ACHN (cell line): Measurements from ENCODE around the gene LRGUK.

Source experiments
- DNase-seq: peaks from one replicate; pipeline ENCODE4 v3.0.0-alpha.2; 2015
- in situ Hi-C: cut with HindIII; loops from 2 replicates; pipeline ENCODE4 v1.10.0; 2017; ENCODE audit warnings: low sequenced_read_pairs, low pct_ligation_motif_present, low pct_unique_long_range_greater_than_20kb

The LRGUK gene

DNA sequence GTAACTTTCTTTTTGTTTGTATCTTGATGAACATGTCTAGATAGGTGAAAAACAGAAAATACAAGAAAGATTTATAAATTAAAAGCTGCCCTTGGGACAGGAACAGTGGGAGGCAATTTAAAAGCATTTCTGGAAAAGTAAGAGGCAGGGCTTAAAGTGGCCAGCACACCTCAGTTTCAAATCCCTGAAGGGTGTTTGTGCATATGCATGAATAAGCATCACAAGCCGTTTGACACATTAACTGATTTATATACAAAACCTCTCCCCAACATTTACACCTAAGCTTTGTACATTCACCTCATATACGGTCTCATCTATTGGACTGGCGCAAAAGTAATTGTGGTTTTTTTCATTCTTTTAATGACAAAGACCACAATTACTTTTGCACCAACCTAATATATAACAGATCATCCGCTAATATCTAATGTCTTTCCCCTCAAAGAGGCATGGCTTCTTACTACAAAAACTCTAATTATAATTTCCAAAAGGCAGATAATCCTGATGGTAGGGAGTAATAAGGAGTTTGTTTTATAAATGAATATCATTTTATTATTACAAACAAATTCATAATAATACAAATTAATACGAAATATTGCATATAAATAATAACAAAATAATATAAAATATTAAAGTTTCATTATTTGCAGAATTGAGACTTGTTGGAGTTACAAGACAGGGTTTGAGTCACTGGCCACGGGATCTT is 48.3 kb downstream of the LRGUK start:
- in situ Hi-C loops = no loop called here
- no peak for DNase-seq

DNA sequence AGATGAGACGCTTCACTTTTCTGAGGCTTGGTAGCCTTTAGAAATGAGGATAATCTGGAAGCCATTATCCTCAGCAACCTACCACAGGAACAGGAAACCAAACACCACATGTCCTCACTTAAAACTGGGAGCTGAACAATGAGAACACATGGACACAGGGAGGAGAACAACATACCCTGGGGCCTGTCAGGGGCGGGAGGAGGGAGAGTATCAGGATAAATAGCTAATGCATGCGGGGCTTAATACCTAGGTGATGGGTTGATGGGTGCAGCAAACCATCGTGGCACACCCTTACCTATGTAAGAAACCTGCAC is 48.9 kb downstream of the LRGUK start:
- in situ Hi-C loops = no loop called here
- DNase-seq = no peak

DNA sequence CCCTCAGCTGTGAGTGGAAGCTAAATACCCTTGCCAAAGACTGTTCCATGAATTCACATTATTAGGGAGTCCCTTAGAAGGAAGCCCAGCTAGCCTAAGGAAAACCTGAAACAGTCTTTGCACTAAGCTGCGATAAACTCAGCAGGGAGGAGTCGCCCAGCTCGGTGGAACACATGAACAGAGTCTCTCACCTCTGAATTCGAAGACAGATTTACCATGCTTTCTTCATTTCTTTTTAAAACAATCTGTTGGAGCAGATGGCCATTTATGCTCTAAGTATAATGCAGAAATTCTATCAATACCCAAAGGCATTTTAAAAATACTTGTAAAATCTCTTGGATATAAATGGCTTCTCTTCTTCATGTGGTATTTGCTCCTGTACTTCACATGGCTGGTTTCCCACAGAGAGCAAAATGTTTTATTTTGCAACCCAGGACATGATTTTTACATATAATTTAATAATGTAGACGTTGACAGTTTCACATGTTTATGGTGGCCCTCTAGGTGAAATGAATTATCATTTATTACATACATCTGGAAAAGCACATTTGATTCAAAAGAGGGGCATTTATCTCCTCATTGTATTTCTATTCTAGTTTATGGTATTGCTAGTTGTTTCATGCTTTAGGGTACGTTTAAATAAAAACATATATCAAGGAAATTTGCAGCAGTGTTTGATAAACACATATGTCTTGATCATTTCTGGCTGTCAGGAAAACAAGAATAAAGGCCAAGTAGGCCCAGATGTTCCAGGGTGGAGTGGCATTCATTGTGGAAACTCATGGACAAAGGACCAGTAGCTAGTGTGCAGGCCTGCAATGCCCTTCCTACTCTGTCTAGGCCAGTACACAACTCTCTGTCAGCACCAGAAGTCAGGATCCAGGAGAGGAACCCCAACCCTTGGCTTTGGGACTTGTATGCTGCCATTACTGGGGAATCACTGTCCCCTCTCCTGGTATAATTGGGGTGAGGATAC is 52.2 kb downstream of the LRGUK start:
- in situ Hi-C loops = no loop called here

DNA sequence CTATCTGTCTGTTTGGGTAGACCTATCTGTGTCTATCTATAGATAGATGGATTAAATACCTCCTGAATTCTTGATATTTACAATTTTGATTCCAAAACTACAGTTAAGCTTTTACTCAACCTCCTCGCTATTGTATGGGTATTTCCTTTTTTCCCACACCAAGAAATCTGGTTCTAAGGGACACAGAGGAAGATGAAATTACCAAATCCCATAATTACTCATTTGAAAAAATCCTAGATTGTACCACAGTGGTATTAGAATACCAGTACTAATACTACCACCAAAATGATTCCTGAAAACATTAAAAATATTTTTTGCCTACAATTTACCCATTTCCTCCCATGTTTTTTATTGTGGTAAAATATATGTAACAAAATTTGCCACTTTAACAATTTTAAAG is 53.2 kb downstream of the LRGUK start:
- no peak for DNase-seq
- in situ Hi-C loops = no loop called here

More for the DNA sequence above, 52.2 kb downstream of the LRGUK start:
- no peak for DNase-seq

DNA sequence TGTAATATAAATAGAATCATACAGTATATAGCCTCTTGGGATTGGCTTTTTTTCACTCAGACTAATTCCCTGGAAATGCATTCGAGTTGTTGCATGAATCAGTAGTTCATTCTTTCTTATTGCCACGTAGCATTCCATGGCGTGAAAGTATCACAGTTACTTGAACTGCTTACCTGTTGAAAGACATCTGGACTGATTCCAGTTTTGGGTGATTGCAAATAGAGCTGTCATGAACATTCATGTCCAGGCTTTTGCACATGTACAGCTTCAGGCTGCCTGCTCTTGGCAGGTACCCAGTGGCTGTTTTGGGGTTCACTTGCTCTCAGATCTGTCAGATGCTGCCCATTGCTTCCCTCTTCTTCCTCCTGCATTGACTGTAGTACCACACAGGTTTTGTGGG is 54.9 kb downstream of the LRGUK start:
- no peak for DNase-seq
- in situ Hi-C loops = no loop called here

DNA sequence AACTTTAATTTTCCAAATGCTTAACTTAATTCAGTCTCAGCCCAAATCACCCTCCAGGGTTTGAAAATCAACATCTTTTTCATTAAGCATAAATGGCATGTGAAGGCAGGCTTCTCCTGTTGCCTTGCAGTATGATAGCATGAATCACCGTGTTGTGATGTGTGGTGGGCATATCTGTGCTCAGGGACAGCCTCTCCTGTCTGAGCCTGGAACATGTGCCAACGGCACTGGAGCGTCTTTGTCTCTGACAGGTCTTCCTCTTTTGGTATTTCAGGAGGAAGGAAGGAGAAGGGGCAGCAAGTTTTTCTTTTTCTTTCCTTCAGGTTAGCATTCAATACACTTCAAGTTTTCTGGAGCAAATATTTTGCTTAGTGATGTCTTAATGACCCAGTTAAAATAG is 57.6 kb downstream of the LRGUK start:
- DNase-seq = no peak

DNA sequence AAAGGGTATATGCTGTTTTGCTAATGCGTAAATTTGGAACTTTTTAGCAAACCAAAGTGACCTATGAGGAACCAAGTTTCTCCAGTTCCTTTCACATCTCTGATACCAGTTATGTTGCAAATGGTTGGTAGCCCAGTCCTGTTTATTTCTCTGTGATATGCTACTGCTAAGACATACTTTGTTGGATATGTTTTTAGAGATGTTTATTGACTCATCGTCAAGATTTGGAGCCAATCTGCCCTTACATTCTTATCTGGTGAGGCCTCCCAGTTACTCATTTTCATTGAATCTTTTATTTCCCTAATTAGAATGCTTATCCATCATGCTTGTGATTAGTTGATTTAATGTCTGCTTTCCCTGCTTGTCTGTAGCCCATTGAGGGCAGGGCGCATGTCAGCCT is 58.9 kb downstream of the LRGUK start:
- no peak for DNase-seq
- in situ Hi-C loops = no loop called here

More for the DNA sequence above, 57.6 kb downstream of the LRGUK start:
- in situ Hi-C loops = no loop called here

DNA sequence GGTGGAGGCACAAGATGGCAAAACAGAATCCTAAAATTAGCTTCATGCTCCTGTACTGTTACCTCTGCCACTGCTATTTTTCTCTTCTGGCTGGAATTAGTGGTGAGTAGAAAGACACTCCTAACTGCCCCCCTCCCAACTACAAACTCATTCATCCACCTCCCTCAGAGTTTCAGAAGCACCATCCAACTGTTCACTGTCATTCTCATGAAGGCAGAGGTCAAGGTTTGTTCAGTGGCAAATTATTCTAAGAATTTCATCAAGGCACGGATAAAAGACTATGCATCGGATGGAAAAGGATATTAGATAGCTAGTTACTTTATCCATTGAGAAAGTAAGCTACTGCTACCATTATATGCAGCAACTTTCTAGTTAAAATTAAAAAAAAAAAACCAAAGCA is 59.7 kb downstream of the LRGUK start:
- DNase-seq = no peak
- in situ Hi-C loops = no loop called here

DNA sequence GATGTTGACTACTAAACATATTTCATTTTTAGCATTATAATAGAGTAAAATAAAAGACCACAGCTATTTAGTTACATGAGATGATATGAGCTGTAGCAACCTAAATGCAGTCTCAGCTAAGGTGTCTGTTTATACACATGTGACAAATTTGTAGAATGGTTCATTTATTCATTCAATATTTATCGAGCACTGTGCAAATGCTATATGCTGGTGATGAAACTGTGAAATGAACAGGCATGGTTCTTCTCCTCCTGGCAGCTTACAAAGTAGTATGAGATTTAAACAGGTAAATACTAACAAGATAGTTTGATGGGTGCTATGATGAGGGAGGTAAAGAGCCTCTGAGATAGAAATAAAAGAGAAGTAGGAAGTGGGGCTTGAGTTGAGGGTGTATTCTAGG is 60.8 kb downstream of the LRGUK start:
- in situ Hi-C loops = no loop called here
- no peak for DNase-seq

DNA sequence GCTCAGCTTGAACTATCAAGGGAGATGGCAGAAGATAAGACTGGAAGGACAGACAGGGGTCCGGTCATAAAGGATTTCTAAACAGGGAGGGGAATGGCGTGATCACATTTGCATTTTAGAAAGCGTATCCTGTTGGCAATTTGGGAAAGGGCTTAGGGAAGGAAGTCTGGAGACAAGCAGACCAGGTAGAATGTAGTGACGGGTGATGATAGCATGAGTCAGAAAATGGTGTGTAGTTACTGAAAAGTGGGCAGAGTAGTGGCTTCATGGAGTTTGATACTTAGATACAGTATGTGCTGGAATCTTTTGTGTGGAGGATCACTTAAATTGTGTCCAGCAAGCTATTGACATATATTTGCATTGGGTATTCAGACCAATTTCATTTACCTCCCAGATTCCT is 61.2 kb downstream of the LRGUK start:
- no peak for DNase-seq
- in situ Hi-C loops = no loop called here

DNA sequence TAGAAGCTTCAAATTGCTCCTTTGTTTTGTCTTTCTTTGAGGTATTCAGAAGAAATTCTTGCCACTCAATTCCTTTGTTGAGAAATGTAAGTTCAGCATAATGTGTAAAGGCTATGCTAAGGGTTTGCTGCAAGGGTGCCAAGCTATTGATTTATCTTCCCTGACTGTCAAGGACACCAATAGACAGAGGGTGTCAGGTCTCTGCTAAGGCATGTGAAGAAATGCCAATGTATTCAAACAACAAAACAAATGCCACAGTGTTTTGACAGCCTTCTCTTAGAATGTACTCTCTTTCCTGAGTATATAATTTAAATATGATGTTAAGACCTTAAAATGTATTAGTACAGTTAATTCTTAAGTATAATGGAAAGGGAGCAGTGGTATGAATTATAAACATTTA is 62.4 kb downstream of the LRGUK start:
- DNase-seq = no peak

DNA sequence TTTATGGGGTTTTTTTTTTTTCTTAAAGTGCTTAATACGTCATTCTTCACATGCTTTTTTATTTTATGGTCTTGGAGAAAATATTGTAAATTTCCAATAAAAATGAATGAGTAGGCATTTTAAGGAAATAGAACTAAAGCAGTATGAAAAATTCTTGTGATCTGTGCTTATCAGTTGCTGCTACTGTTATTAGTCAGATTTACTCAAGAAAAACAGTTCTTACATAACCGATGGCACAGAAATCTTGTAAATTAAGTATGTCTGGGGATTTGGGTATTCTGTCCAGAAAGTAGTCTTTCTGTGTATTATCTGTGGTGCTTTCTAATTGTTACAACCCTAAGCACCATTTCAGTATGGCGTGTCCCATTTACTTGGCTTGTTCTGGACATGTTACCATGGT is 64.7 kb downstream of the LRGUK start:
- no peak for DNase-seq
- in situ Hi-C loops = no loop called here

More for the DNA sequence above, 62.4 kb downstream of the LRGUK start:
- in situ Hi-C loops = no loop called here

DNA sequence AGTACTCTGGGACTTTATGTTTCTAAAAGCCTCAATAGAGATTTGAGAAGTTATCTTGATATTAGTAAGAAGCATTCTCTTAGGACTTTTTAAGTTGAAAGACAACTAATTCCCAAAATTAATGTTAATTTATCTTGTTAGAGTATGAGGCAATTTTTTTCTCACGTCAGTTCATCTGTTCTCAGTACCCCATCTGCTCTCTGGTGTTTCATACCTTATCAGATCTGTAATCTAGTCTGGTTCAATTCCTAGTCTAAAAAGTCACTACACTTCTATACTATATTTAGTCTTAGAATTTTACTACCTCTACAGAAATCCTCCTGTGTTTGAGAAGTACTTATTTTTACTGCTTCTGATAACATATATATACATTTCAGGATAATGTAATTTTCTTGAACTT is 66.1 kb downstream of the LRGUK start:
- DNase-seq = no peak

DNA sequence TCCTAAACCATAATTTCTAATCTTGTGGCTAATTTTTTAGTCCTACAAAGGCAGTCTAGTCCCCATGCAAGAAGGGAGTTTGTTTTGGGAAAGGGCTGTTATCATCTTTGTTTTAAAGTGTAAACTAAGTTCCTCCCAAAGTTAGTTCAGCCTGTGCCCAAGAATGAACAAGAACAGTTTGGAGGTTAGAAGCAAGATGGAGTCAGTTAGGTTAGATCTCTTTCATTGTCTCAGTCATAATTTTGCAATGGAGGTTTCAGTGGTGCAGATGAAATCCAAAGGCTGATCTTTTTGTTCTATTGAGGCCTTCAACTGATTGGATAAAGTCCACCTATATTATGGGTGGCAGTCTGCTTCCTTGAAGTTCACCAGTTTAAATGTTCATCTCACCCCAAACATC is 68.1 kb downstream of the LRGUK start:
- DNase-seq = no peak
- in situ Hi-C loops = no loop called here

More for the DNA sequence above, 66.1 kb downstream of the LRGUK start:
- in situ Hi-C loops = no loop called here

DNA sequence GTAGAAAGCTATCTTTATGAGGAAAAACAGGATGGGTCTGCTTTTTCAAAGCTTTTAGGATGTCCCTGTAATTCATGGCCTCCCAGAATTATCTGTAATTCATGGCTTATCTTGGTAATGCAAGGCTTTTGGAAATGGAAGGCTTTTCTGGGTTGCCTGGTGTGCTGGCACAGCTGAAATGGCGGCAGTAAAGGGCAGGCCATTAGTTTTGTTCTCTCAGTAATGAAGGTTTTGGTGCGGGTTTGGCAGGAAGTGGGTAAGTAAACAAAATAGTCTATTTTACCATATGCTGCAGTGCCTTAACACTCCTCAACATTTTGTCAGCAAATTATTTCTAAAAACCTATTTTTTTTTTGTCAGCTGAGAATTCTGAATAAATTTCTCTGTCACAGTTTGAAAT is 69.3 kb downstream of the LRGUK start:
- in situ Hi-C loops = no loop called here
- DNase-seq = no peak

DNA sequence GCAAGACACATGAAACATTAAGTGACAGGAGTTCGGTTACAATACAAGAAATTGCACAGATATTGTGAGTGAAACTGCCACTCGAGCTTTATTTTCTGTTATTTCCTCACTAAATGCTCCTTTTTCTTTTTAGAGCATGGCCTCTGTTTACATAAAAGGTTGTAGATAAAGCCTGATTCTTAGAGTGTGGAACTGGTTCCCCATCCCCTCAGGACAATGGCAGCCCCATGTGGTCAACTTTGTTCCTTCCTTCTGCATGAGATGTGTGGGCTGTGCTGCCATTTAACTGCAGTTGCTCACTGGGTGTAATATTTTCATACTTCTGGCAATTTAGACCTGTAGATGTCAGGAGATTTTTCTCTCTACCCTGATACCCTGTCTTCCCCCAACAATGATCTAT is 70.2 kb downstream of the LRGUK start:
- in situ Hi-C loops = no loop called here

DNA sequence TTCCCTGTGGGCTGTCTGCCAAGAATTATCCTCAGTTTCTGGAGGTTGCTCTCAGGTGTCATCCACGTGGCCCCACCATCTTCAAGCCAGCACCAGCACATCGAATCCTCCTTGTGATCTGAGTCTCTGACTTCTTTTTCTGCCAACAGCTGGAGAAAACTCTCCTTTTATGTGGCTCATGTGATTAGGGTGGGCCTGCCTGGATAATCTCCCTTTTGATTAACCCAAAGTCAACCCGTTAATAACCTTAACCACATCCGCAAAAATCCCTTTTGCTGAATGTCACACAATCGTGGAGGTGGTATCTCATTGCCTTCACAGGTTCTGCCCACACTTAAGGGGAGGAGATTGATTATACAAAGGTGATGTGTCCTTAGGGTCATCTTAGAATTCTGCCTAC is 73.8 kb downstream of the LRGUK start:
- in situ Hi-C loops = no loop called here
- no peak for DNase-seq

More for the DNA sequence above, 70.2 kb downstream of the LRGUK start:
- no peak for DNase-seq

DNA sequence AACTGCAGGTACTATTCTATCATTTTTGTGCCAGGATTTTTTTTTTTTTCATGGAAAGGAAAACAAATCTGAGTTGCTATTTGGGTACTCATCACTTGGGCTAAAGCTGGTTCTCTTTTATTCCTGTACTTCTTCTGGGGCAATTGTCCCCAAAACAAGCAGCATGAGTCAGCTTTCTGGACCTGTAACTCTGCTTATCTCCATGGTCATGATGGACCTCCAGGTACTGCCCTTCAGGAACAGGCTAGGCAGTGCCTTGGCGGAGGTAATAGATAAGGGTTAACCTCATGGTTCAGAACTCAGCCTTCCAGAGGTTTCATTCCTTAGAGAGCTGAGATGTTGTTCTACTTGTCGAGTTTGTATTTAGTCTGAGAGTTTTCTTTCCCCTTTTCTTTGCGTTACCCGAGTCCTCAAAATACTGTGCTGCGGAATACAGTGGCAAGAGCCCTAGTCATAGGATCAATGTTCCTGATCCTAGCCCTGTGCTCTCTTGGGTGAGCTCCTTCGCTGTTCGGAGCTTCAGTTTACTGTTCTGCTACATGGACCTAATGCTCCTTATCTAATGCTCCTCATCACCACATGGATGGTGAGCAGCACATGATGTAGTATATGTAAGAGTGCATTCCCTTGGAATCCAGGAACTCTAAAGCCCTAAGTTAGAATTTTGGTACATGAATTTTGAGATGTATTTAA is 74.6 kb downstream of the LRGUK start:
- no peak for DNase-seq
- in situ Hi-C loops = no loop called here

DNA sequence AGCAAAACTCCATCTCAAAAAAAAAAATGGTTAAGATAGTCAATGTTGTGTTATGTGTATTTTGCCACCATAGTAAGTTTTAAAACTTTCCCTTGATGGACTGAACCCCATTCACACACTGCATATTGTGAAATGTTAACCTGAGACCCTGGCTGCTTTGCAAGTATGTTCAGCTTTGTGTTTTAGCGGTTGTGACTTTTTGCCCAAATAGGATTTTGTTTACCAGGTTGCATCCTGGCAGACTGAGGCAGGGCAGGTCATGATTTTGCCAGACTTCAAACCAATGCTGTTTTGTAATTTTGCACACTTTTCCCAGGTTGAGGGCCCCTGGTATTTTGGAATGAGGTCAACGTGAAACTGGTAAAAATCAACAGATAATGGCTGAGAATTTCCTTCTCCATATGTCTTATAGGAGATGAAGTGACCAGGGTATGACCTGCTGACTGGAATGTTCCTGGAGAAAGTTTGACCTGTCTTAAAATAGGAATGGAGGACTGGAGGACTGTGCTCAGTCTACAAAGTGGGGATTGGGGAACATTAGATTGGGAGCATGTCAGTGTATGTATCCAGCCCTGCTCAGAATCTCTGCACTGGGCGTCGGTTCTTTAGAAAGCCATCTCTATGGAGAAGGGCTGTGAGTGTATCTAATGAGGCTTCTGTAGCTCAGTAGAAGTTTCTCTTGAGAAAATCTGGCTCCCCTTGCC is 76.2 kb downstream of the LRGUK start:
- in situ Hi-C loops = no loop called here
- no peak for DNase-seq
